GM19324 (cell line): ENCODE results near the gene PTPRG.

Experiments used
- ATAC-seq: cut with Tn5 transposase; IDR thresholded peaks from one replicate; pipeline ENCODE4 v1.9.1; 2021; ENCODE audit warnings: mild to moderate bottlenecking, moderate library complexity; ENCODE audit not compliant: unreplicated experiment, low FRiP score

PTPRG gene

GRCh38 chr3:62149962-62150361, 588.6 kb downstream of the PTPRG start:
- ATAC-seq: no peak

GRCh38 chr3:62151591-62151990, 590.2 kb downstream of the PTPRG start:
- no peak for ATAC-seq

GRCh38 chr3:62153231-62153630, 591.9 kb downstream of the PTPRG start:
- ATAC-seq: no peak

GRCh38 chr3:62154457-62155148, 593.2 kb downstream of the PTPRG start:
- ATAC-seq: no peak

- ATAC-seq: no peak
These were observed 597.8 kb downstream of the PTPRG start for GRCh38 chr3:62159056-62159708.

- ATAC-seq: no peak
These were observed 598.3 kb downstream of the PTPRG start for GRCh38 chr3:62159709-62160092.

- no peak for ATAC-seq
These were observed 600.0 kb downstream of the PTPRG start for GRCh38 chr3:62161371-62161770.

- no peak for ATAC-seq
These were observed 602.8 kb downstream of the PTPRG start for GRCh38 chr3:62164196-62164595.

GRCh38 chr3:62164746-62165145, 603.4 kb downstream of the PTPRG start:
- ATAC-seq: no peak

GRCh38 chr3:62167566-62168262, 606.3 kb downstream of the PTPRG start:
- no peak for ATAC-seq

- ATAC-seq: no peak
These were observed 607.0 kb downstream of the PTPRG start for GRCh38 chr3:62168356-62168755.

- ATAC-seq: no peak
These were observed 608.7 kb downstream of the PTPRG start for GRCh38 chr3:62169906-62170660.

GRCh38 chr3:62171789-62172188, 610.4 kb downstream of the PTPRG start:
- ATAC-seq: no peak

- ATAC-seq: no peak
These were observed 610.8 kb downstream of the PTPRG start for GRCh38 chr3:62172199-62172598.

- no peak for ATAC-seq
These were observed 612.7 kb downstream of the PTPRG start for GRCh38 chr3:62173939-62174515.

GRCh38 chr3:62175161-62175560, 613.8 kb downstream of the PTPRG start:
- no peak for ATAC-seq

- ATAC-seq: no peak
These were observed 616.7 kb downstream of the PTPRG start for GRCh38 chr3:62178032-62178431.

GRCh38 chr3:62178739-62179600, 617.6 kb downstream of the PTPRG start:
- no peak for ATAC-seq

GRCh38 chr3:62180514-62180913, 619.1 kb downstream of the PTPRG start:
- no peak for ATAC-seq

GRCh38 chr3:62183087-62183486, 621.7 kb downstream of the PTPRG start:
- no peak for ATAC-seq
